Measurements from ENCODE around the gene OR8H3.
"Not testable (repeated sequence)": the region's sequence is repeated elsewhere in the genome, so short reads cannot be mapped to it uniquely, and the experiment has no call there.

OR8H3 gene

DNA sequence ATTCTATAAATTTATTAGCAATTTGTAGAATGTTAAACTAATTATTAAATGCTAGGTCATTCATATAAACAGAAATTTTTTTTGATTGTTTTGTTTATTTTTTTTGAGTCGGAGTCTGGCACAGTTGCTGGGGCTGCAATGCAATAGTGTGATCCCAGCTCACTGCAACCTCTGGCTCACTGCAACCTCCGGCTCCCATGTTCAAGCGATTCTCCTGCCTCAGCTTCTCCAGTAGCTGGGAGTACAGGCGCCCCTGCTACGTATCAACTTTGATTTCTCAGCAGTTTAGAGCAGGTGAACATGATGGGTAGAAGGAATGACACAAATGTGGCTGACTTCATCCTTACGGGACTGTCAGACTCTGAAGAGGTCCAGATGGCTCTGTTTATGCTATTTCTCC lies at the start of gene OR8H3:
TSS of gene OR8H3 (plus strand) at position 301 of the 400 bp plus-strand sequence. CDS start at position 301, 0 bp downstream.
- DNase-seq (ENCODE audit: low read depth, low spot score), result no peak

DNA sequence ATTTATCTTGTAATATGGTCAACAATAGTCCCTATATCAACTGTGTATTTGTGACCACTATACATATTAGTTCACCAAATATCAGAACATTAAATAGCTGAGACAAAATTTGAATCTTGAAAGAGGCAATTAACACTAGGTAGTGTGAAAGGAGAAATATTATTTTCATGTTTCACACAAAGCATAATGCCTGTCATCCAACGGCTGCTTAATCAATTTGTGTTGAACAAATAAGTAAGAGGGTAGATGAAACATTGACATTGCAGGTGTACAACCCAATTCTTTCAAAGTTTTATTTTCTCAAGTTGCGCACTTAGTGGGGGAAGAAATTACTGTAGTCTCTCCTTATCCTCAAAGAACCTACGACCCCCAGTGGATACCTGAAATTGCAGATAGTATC lies 32.5 kb upstream of the OR8H3 start:
- DNase-seq (ENCODE audit: low read depth, low spot score), result no peak

- no peak for DNase-seq (ENCODE audit: low read depth, low spot score)
Observed at GRCh38 chr11:56093008-56093407, 29.2 kb upstream of the OR8H3 start, which contains the start of gene OR8I2. OR8I2 (plus strand) TSS chr11:56093308; CDS start chr11:56093308, 0 bp downstream.

DNA sequence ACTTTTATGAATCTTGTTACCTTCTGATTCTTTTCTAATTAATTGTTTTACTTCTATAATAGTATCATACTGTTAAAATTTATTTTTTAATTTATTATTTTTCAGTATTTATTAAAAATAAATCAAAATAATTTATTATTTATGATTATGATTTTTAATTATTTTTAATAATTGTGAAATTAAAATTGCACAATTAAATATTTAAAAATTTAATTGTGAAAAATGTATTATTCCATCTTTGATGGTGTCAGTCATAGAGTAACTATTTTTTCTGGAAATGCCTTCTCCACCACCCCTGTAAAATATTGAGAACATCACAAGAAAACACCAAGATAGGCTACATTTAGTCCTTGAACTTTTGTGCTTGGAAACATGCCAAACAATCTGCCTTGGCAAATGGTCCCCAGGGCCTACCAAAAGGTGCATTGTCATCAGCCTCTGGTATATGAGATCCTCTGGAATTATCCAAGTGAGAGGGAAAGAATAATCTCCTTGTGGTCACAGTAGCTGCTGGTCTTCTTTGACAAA lies 18.9 kb upstream of the OR8H3 start, which contains the start of gene OR8H2:
TSS of gene OR8H2 (plus strand) at position 478 of the 528 bp plus-strand sequence. CDS start 1,356 bp downstream, outside the sequence.
- no peak for DNase-seq (ENCODE audit: low read depth, low spot score)

DNA sequence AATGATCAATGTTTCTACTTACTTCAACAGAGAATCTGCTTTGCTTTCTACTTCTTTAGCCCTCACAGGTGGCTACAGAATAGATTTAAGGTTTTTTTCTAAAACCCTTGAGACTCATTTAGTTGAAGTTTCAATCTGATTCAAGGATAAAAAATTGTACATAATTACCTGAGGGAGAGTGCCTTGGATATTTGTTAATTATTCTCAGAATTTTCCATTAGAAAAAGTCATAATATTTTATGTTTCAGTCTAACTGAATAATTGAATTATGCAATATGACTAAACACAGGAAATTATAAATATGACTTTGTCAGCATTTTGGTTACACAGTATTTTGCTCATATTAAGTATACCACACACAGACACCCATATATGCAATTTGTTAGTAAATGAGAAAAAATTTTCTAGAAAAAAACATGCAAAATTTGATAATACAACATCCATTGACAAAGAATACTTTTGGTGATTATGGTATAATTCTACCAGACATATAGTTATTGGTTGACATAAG lies 18.0 kb downstream of the OR8H3 start, which contains the start of gene OR8J3:
TSS of gene OR8J3 (minus strand) at position 51 of the 511 bp plus-strand sequence. CDS start 2,483 bp downstream, outside the sequence.
- DNase-seq (ENCODE audit: low read depth, low spot score), result no peak

DNA sequence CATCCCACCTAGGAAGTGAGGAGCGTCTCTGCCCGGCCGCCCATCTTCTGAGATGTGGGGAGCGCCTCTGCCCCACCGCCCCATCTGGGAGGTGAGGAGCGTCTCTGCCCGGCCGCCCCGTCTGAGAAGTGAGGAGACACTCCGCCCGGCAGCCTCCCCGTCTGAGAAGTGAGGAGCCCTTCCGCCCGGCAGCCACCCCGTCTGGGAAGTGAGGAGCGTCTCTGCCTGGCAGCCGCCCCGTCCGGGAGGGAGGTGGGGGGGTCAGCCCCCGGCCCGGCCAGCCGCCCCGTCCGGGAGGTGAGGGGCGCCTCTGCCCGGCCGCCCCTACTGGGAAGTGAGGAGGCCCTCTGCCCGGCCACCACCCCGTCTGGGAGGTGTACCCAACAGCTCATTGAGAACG lies 21.5 kb downstream of the OR8H3 start:
- not testable (repeated sequence) for DNase-seq (ENCODE audit: low read depth, low spot score)

- DNase-seq (ENCODE audit: low read depth, low spot score), result no peak
Observed at GRCh38 chr11:56151376-56151775, 29.2 kb downstream of the OR8H3 start.

DNA sequence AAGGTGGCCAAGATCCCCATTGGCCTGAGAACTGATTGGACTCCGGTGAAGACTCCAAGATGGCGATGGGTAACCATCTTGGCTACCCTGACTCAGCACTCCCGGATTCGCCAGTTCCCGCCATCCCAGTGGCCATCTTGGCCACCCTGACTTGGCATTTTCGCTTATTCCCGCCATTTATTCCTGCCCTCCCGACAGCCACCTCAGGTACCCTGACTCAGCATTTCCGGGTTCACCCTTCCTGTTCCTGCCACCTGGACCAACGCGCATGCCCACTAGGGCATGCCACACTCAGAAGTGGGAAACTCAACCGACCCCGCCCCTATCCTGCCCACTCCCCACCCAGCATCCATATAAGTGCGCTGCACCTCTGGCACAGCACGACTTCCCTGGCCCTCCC lies 30.2 kb downstream of the OR8H3 start:
- DNase-seq (ENCODE audit: low read depth, low spot score), result no peak

DNA sequence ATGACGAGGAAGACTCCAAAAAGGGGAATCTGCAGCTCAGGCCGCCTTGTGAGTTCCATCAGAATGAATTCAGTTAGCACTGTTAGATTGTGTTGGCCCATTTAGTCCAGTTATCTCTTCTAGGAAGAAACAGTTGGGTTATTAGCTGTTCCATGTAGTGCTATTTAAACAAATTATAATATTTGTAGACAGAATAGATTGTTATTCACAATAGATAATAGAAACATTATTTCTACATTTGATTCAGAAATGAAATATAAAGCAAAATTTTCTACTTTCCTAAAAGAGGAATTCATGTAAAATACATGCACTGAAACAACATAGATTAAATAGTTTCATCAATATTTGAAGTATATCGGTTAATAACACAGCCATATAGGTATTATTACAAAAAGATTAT lies 38.0 kb downstream of the OR8H3 start, which contains the start of gene OR8K5:
TSS of gene OR8K5 (minus strand) at position 101 of the 400 bp plus-strand sequence. CDS start at position 101, 0 bp downstream.
- DNase-seq (ENCODE audit: low read depth, low spot score), result no peak

- DNase-seq (ENCODE audit: low read depth, low spot score), result no peak
Observed at GRCh38 chr11:56163804-56164203, 41.6 kb downstream of the OR8H3 start.

DNA sequence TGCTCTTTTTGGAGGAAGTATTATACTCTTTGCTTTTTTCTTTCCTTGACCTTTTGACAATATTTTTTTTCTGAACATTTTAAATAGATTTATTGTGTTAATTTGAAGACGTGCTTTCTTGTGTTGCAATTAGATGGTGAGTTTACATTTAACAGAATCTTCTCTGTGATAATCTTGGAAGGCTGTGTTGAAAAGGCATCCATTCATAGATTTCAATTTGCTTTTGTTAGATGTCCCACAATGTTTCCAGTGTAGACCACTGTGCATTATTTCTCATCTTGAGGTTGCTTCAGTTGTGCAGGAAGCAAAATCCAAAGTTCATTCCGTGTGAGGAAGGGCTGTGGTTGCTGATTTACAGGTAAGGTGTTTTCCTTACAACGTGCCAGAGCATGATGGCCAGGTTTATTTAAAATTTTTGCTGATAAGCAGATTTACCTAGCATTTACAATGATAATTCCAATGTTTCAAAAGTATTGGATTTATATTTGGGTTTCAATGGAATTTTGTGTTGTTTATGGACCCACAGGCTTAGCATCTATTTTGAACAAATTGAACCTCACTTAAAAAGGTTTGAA lies 50.2 kb downstream of the OR8H3 start:
- DNase-seq (ENCODE audit: low read depth, low spot score), result no peak
